GM19324 (cell line): ENCODE measurements around the gene CCDC157.
"Not testable (repeated sequence)": the region's sequence is repeated elsewhere in the genome, so short reads cannot be mapped to it uniquely, and the experiment has no call there.

Source experiments
- ATAC-seq: cut with Tn5 transposase; IDR thresholded peaks from one replicate; pipeline ENCODE4 v1.9.1; 2021; ENCODE audit warnings: mild to moderate bottlenecking, moderate library complexity; ENCODE audit not compliant: unreplicated experiment, low FRiP score

Gene CCDC157

GRCh38 chr22:30325724-30326254, 31.0 kb upstream of the CCDC157 start:
- no peak for ATAC-seq

GRCh38 chr22:30326255-30326705, 30.5 kb upstream of the CCDC157 start:
- ATAC-seq: peak; percentile 16

- peak; percentile 93 for ATAC-seq
Observed at GRCh38 chr22:30326706-30327362, 30.0 kb upstream of the CCDC157 start, which contains the start of gene TBC1D10A. TBC1D10A (minus strand) TSS chr22:30326941; CDS start chr22:30326881, 60 bp downstream.

- no peak for ATAC-seq
Observed at GRCh38 chr22:30327864-30328345, 28.9 kb upstream of the CCDC157 start.

GRCh38 chr22:30328466-30329049, 28.2 kb upstream of the CCDC157 start:
- ATAC-seq: no peak

GRCh38 chr22:30332551-30332950, 24.3 kb upstream of the CCDC157 start:
- ATAC-seq: no peak

GRCh38 chr22:30332994-30333706, 23.7 kb upstream of the CCDC157 start:
- ATAC-seq: no peak

- ATAC-seq: no peak
Observed at GRCh38 chr22:30333707-30334087, 23.1 kb upstream of the CCDC157 start.

GRCh38 chr22:30334646-30335045, 22.2 kb upstream of the CCDC157 start:
- ATAC-seq: no peak

- no peak for ATAC-seq
Observed at GRCh38 chr22:30335236-30335635, 21.6 kb upstream of the CCDC157 start.

- no peak for ATAC-seq
Observed at GRCh38 chr22:30336752-30337460, 19.9 kb upstream of the CCDC157 start.

GRCh38 chr22:30337461-30337778, 19.4 kb upstream of the CCDC157 start:
- ATAC-seq: no peak

- not testable (repeated sequence) for ATAC-seq
Observed at GRCh38 chr22:30338341-30338740, 18.5 kb upstream of the CCDC157 start.

- ATAC-seq: no peak
Observed at GRCh38 chr22:30338802-30339201, 18.0 kb upstream of the CCDC157 start.

GRCh38 chr22:30340911-30341685, 15.7 kb upstream of the CCDC157 start:
- ATAC-seq: no peak

- no peak for ATAC-seq
Observed at GRCh38 chr22:30344447-30345200, 12.2 kb upstream of the CCDC157 start.

GRCh38 chr22:30347255-30347892, 9.4 kb upstream of the CCDC157 start:
- ATAC-seq: no peak

GRCh38 chr22:30348404-30348803, 8.4 kb upstream of the CCDC157 start:
- ATAC-seq: no peak

- no peak for ATAC-seq
Observed at GRCh38 chr22:30348809-30349208, 8.0 kb upstream of the CCDC157 start.
